ENCODE data around the gene AGFG1.

DNA sequence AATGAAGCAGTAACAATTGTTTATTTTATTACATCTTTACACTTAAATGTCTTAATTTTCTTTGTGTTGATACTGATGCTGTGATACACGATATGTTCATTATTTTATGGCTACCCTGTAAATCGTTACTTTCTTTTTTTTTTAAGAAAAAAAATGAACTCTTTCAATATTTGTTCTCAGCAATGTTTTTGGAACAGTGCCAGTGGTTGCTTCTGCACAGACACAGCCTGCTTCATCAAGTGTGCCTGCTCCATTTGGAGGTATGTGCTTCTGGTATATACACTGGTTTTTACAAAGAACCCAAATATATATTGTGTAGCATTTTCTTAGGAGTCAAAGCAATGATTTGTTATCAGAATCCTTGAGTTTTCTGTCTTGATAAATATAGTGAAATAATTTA, 64.5 kb downstream of the AGFG1 start:
- TF ChIP-seq, protein P1, sequence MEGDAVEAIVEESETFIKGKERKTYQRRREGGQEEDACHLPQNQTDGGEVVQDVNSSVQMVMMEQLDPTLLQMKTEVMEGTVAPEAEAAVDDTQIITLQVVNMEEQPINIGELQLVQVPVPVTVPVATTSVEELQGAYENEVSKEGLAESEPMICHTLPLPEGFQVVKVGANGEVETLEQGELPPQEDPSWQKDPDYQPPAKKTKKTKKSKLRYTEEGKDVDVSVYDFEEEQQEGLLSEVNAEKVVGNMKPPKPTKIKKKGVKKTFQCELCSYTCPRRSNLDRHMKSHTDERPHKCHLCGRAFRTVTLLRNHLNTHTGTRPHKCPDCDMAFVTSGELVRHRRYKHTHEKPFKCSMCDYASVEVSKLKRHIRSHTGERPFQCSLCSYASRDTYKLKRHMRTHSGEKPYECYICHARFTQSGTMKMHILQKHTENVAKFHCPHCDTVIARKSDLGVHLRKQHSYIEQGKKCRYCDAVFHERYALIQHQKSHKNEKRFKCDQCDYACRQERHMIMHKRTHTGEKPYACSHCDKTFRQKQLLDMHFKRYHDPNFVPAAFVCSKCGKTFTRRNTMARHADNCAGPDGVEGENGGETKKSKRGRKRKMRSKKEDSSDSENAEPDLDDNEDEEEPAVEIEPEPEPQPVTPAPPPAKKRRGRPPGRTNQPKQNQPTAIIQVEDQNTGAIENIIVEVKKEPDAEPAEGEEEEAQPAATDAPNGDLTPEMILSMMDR (IDR thresholded peaks at IDR 0.05; ENCODE audit: insufficient read depth, low read depth, low read length): no peak
- TF ChIP-seq EZH2 (IDR thresholded peaks at IDR 0.05; ENCODE audit: insufficient read depth, low read length): no peak

Measured in astrocyte (in vitro differentiated cells and primary cell).